ENCODE results near the gene FGFR2.

DNA sequence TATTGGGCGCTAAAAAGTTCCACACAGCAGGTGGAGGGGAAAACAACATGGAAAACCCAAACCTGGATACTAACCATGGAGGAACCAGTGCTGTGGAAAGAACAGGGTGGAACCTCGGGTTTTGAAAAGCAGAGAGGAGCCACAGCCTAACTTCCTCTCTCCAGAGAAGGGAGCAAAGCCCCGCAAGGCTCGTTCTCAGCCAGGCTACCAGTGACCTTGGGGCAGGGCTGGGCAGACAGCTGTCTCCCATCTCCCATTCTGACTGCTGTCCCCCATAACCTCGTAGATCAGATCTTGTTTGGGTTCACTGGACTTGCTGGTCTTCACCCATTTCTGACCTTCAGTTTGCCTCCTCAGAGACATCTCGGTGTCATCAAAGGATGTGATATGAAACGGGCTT, 47.5 kb upstream of the FGFR2 start:
- no peak for TF ChIP-seq GATA3 (IDR thresholded peaks at IDR 0.05; ENCODE audit: low read depth, low read length)
- TF ChIP-seq GATA2 (IDR thresholded peaks at IDR 0.05; ENCODE audit: low read depth, low read length), result no peak
